H1 (cell line): ENCODE measurements around the gene DBF4. TPM values are rescaled to one million over a fixed set of nuclear protein-coding genes. Genes with fewer than 3 reads are reported as not detected.

Experiments
- CTCF ChIA-PET: fragments of 300-600 bp; sonication (Branson Sonifier 250); formaldehyde crosslinking; loops from one replicate; lab custom pipeline; 2021; ENCODE audit not compliant: partially characterized antibody; lab: Charles Lee
- POLR2A ChIA-PET: fragments of 300-600 bp; sonication (Branson Sonifier 250); formaldehyde crosslinking; loops from one replicate; lab custom pipeline; 2021; ENCODE audit warnings: inconsistent platforms; ENCODE audit not compliant: partially characterized antibody; lab: Charles Lee
- DNase-seq, 2 experiments: peaks; one replicate each; pipeline versions ENCODE4 v3.0.0 to v3.0.0-alpha.2; 2010 to 2022; ENCODE audit warnings: low spot score in 2 of 2, low read depth in 1 of 2, mixed read lengths in 1 of 2
- FAIRE-seq: peaks from 2 replicates; lab custom pipeline; 2011; peaks lifted over from hg19 to GRCh38; lab: Jason Lieb, UNC
- H2AFZ ChIP-seq: 2 replicates; pipeline ENCODE4 v1.8.1; 2012; ENCODE audit warnings: low read length, inconsistent platforms
- H2AK5ac ChIP-seq: 2 replicates; pipeline ENCODE4 v1.6.1; 2013; ENCODE audit warnings: low read depth, low read length
- H2BK120ac ChIP-seq: replicated peaks from 2 replicates; pipeline ENCODE3; 2013; ENCODE audit warnings: low read depth, low read length, inconsistent platforms
- H2BK12ac ChIP-seq: 2 replicates; pipeline ENCODE4 v1.6.1; 2013; ENCODE audit warnings: low read depth, low read length
- H2BK15ac ChIP-seq: 2 replicates; pipeline ENCODE4 v1.6.1; 2013; ENCODE audit warnings: low read length
- H2BK20ac ChIP-seq: 2 replicates; pipeline ENCODE4 v1.6.1; 2013; ENCODE audit warnings: low read length
- H2BK5ac ChIP-seq: 2 replicates; pipeline ENCODE4 v1.6.1; 2013; ENCODE audit warnings: low read depth, low read length
- H3K14ac ChIP-seq: 2 replicates; pipeline ENCODE4 v1.6.1; 2013; ENCODE audit warnings: inconsistent platforms; ENCODE audit not compliant: insufficient read length
- H3K18ac ChIP-seq: 2 replicates; pipeline ENCODE4 v1.6.1; 2013; ENCODE audit warnings: low read length; ENCODE audit errors: extremely low read depth
- H3K23ac ChIP-seq: 2 replicates; pipeline ENCODE4 v1.6.1; 2013; ENCODE audit warnings: inconsistent platforms; ENCODE audit not compliant: insufficient read length
- H3K23me2 ChIP-seq: 2 replicates; pipeline ENCODE4 v1.6.1; 2013; ENCODE audit warnings: low read depth, low read length
- H3K27ac ChIP-seq: 2 replicates; pipeline ENCODE4 v1.6.1; 2011; ENCODE audit warnings: low read depth, low read length, inconsistent platforms
- H3K27me3 ChIP-seq, 4 experiments: replicated peaks in 1 of 4; 1 replicate in 1 of 4; 2 replicates in 3 of 4; pipeline versions ENCODE4 v1.6.1 to v1.8.1; 2011 to 2013; ENCODE audit warnings: low read length in 3 of 4, mild to moderate bottlenecking in 3 of 4, inconsistent platforms in 2 of 4, mixed read lengths in 2 of 4, moderate library complexity in 1 of 4; ENCODE audit not compliant: control insufficient read depth in 3 of 4, insufficient read depth in 3 of 4; ENCODE audit errors: extremely low read depth in 1 of 4
- H3K36me3 ChIP-seq, 4 experiments: 2 replicates each; pipeline versions ENCODE4 v1.6.1 to v1.8.1; 2011 to 2013; ENCODE audit warnings: mild to moderate bottlenecking in 4 of 4, low read length in 3 of 4, moderate library complexity in 2 of 4, control low read depth in 1 of 4, inconsistent platforms in 1 of 4; ENCODE audit not compliant: insufficient read depth in 4 of 4, control insufficient read depth in 2 of 4
- H3K4ac ChIP-seq: replicated peaks from 2 replicates; pipeline ENCODE3; 2013; ENCODE audit warnings: low read length, low read depth, mixed read lengths, inconsistent platforms; ENCODE audit not compliant: insufficient read length
- H3K4me1 ChIP-seq, 4 experiments: replicated peaks in 1 of 4; 1 replicate in 1 of 4; 2 replicates in 3 of 4; pipeline versions ENCODE4 v1.6.1 to v1.8.1; 2011 to 2013; ENCODE audit warnings: low read length in 3 of 4, inconsistent platforms in 2 of 4, mixed read lengths in 1 of 4; ENCODE audit not compliant: insufficient read depth in 4 of 4, control insufficient read depth in 3 of 4
- H3K4me2 ChIP-seq, 2 experiments: 2 replicates each; pipeline versions ENCODE4 v1.6.1 to v1.8.1; 2011 to 2013; ENCODE audit warnings: low read depth in 2 of 2, low read length in 2 of 2, control low read depth in 1 of 2, inconsistent platforms in 1 of 2, mild to moderate bottlenecking in 1 of 2; ENCODE audit not compliant: insufficient read depth in 1 of 2
- H3K4me3 ChIP-seq, 4 experiments: fragments of 200-600, 300-600 bp in 1 of 4; sonication (generic), shearing (Covaris generic), sonication (Bioruptor Twin) in 1 of 4; 2 replicates each; pipeline versions ENCODE4 v1.5.1 to v1.8.1; 2011 to 2016; ENCODE audit warnings: low read length in 4 of 4, low read depth in 3 of 4, control low read depth in 2 of 4, inconsistent platforms in 2 of 4, mild to moderate bottlenecking in 2 of 4, mixed read lengths in 1 of 4, moderate library complexity in 1 of 4; ENCODE audit not compliant: insufficient read depth in 2 of 4; ENCODE audit errors: extremely low read depth in 1 of 4
- H3K56ac ChIP-seq: replicated peaks from 2 replicates; pipeline ENCODE3; 2013; ENCODE audit warnings: low read depth, mild to moderate bottlenecking, mixed read lengths, low read length, inconsistent platforms; ENCODE audit not compliant: insufficient read length
- H3K79me1 ChIP-seq: 2 replicates; pipeline ENCODE4 v1.6.1; 2013; ENCODE audit warnings: low read depth, low read length, control low read depth
- H3K79me2 ChIP-seq, 2 experiments: 2 replicates each; pipeline versions ENCODE4 v1.6.1 to v1.8.1; 2012 to 2013; ENCODE audit warnings: low read length in 2 of 2, mild to moderate bottlenecking in 2 of 2, inconsistent platforms in 1 of 2; ENCODE audit not compliant: insufficient read depth in 2 of 2, control insufficient read depth in 1 of 2
- H3K9ac ChIP-seq, 4 experiments: replicated peaks in 1 of 4; 1 replicate in 1 of 4; 2 replicates in 3 of 4; pipeline versions ENCODE4 v1.6.1 to v1.8.1; 2011 to 2013; ENCODE audit warnings: low read depth in 3 of 4, low read length in 3 of 4, control low read depth in 2 of 4, mild to moderate bottlenecking in 2 of 4, moderate library complexity in 2 of 4, inconsistent platforms in 1 of 4; ENCODE audit errors: extremely low read depth in 1 of 4
- H3K9me3 ChIP-seq, 2 experiments: 2 replicates each; pipeline versions ENCODE4 v1.6.1 to v1.8.1; 2012 to 2013; ENCODE audit warnings: mild to moderate bottlenecking in 2 of 2, moderate library complexity in 2 of 2, control low read depth in 1 of 2, inconsistent platforms in 1 of 2, low read depth in 1 of 2, low read length in 1 of 2, mixed read lengths in 1 of 2; ENCODE audit not compliant: insufficient read depth in 2 of 2
- H4K20me1 ChIP-seq, 2 experiments: replicated peaks in 1 of 2; 2 replicates each; pipeline versions ENCODE3 to v1.8.1; 2011 to 2013; ENCODE audit warnings: inconsistent platforms in 2 of 2, low read length in 2 of 2, mild to moderate bottlenecking in 1 of 2; ENCODE audit not compliant: insufficient read depth in 2 of 2, control insufficient read depth in 1 of 2
- H4K5ac ChIP-seq: 2 replicates; pipeline ENCODE4 v1.6.1; 2013; ENCODE audit warnings: low read length, low read depth, mixed read lengths, inconsistent platforms; ENCODE audit not compliant: insufficient read length
- H4K8ac ChIP-seq: 2 replicates; pipeline ENCODE4 v1.8.0; 2013; ENCODE audit warnings: mild to moderate bottlenecking, moderate library complexity, low read length, inconsistent platforms; ENCODE audit not compliant: insufficient read depth; ENCODE audit errors: extremely low read depth
- H4K91ac ChIP-seq: replicated peaks from 2 replicates; pipeline ENCODE3; 2013; ENCODE audit warnings: low read length, mixed read lengths, inconsistent platforms; ENCODE audit not compliant: insufficient read length
- FOSL1 ChIP-seq: IDR thresholded peaks from 2 replicates; pipeline ENCODE4 v1.6.1; 2011; ENCODE audit warnings: mild to moderate bottlenecking, low read depth, low read length, moderate library complexity; ENCODE audit not compliant: insufficient read depth
- JUND ChIP-seq: IDR thresholded peaks from 2 replicates; pipeline ENCODE4 v1.6.1; 2011; ENCODE audit warnings: mild to moderate bottlenecking, improper control_type of control experiment, low read length
- KDM5A ChIP-seq: fragments of 200-600 bp; IDR thresholded peaks from 2 replicates; pipeline ENCODE4 v1.7.1; 2012; ENCODE audit warnings: mild to moderate bottlenecking, low read length, inconsistent platforms, mixed read lengths
- NRF1 ChIP-seq: IDR thresholded peaks from 2 replicates; pipeline ENCODE4 v1.6.1; 2011; ENCODE audit warnings: mild to moderate bottlenecking, low read depth, low read length, improper control_type of control experiment
- SIX5 ChIP-seq: IDR thresholded peaks from 2 replicates; pipeline ENCODE4 v1.6.1; 2011; ENCODE audit warnings: mild to moderate bottlenecking, low read depth, low read length
- SP4 ChIP-seq: IDR thresholded peaks from 2 replicates; pipeline ENCODE4 v1.6.1; 2012; ENCODE audit warnings: low read length, inconsistent platforms
- TAF1 ChIP-seq: IDR thresholded peaks from 2 replicates; pipeline ENCODE4 v1.6.1; 2011; ENCODE audit warnings: mild to moderate bottlenecking, low read depth, low read length
- TBP ChIP-seq: IDR thresholded peaks from 2 replicates; pipeline ENCODE4 v1.6.1; 2011; ENCODE audit warnings: low read depth, low read length, improper control_type of control experiment
- TEAD4 ChIP-seq: IDR thresholded peaks from 2 replicates; pipeline ENCODE4 v1.6.1; 2012; ENCODE audit warnings: low read depth, low read length, inconsistent platforms, mixed read lengths
- ZNF274 ChIP-seq: IDR thresholded peaks from 2 replicates; pipeline ENCODE4 v1.7.0; 2012; ENCODE audit warnings: low read length, borderline replicate concordance; ENCODE audit errors: extremely low read depth
- WGBS, 2 experiments: shearing (Covaris generic) in 1 of 2; methylation state at CpG; one replicate each; pipeline versions ENCODE4 v1.1.6 to v1.1.7; 2013 to 2015; ENCODE audit warnings: low lambda C conversion rate in 2 of 2, mixed read lengths in 2 of 2, inconsistent platforms in 1 of 2, low coverage in 1 of 2, missing lambda C conversion rate in 1 of 2; ENCODE audit not compliant: insufficient replicate concordance in 2 of 2, insufficient coverage in 1 of 2, insufficient read length in 1 of 2; ENCODE audit errors: extremely low coverage in 1 of 2, missing lambda C conversion rate in 1 of 2; 5-methylcytosine and 5-hydroxymethylcytosine counted together
- polyA plus RNA-seq, 7 experiments: library from polyadenylated mRNA; depleted of rRNA in 3 of 7; stranded (reverse) in 5 of 7; unstranded in 2 of 7; fragments of >200 nt in 5 of 7; fragments of 200-250 nt in 2 of 7; gene quantifications; 1 replicate in 5 of 7; 2 replicates in 1 of 7; 4 replicates in 1 of 7; pipeline versions ENCODE4 v1.2.1 to v1.2.3, GENCODE V29; 2011 to 2013; ENCODE audit warnings: missing spikeins in 2 of 7, mixed read lengths in 2 of 7
- total RNA-seq: library from RNA; stranded (reverse); fragmentation: NEBNext Ultra II Directional; extraction: Animal tissue kit (Norgen Biotek cat#: 25700); gene quantifications from 2 replicates; pipeline ENCODE4 v1.2.1, GENCODE V29; 2021
- TF ChIP-seq, protein P1 (sequence below): IDR thresholded peaks from 2 replicates; pipeline ENCODE4 v1.6.1; 2012; ENCODE audit warnings: inconsistent platforms

The DBF4 gene
- total and polyA plus RNA-seq, 2 of the 8 experiments (the other 6 are each of a cell fraction or from before 2014, with no cell fraction given): 8.7 to 82.4 TPM

DNA sequence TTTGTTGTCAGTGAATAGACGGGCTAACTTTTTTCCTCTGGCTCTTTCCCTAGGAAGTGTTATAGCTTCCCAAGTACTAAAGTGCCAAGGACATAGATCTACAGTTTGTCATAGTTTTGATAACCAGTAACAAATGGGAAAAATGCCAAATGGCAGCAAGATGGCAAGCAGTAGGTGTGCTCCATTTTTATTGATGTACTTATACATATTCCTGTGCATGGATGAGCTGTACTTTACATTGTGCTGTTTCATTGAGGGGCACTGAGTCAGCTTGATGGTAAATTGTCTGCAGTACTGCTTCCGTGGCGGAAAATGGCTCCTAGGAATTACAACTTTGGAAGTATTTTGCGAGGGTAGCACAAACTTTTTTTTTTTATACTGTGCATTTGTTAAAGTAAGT lies 64.8 kb downstream of the DBF4 start:
- CTCF ChIA-PET: no interaction called here

More for the DNA sequence above, 64.8 kb downstream of the DBF4 start:
- H3K56ac ChIP-seq: no peak overlapping the region
- no peak overlapping the region for H2BK5ac ChIP-seq
- no peak for TF ChIP-seq ZNF274
- no peak for TF ChIP-seq TAF1
- TF ChIP-seq TEAD4: no peak
- TF ChIP-seq JUND: no peak
- no peak for TF ChIP-seq FOSL1
- no peak for TF ChIP-seq NRF1
- no peak for TF ChIP-seq SIX5
- no peak for TF ChIP-seq SP4
- TF ChIP-seq, protein P1, sequence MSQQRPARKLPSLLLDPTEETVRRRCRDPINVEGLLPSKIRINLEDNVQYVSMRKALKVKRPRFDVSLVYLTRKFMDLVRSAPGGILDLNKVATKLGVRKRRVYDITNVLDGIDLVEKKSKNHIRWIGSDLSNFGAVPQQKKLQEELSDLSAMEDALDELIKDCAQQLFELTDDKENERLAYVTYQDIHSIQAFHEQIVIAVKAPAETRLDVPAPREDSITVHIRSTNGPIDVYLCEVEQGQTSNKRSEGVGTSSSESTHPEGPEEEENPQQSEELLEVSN: no peak
- no peak for TF ChIP-seq KDM5A
- TF ChIP-seq TBP: no peak
- FAIRE-seq (no peak), DNase-seq (no peak)
- no peak overlapping the region for H2AFZ ChIP-seq
- H3K23me2 ChIP-seq: no peaks in the 10 kb centered on the region
- H3K14ac ChIP-seq: no peak overlapping the region
- H2BK15ac ChIP-seq: no peak overlapping the region
- H3K27me3 ChIP-seq: no peaks in the 10 kb centered on the region
- no peak overlapping the region for H2AK5ac ChIP-seq
- no peak overlapping the region for H3K9ac ChIP-seq
- no peaks in the 10 kb centered on the region for H3K79me1 ChIP-seq
- H3K23ac ChIP-seq: no peak overlapping the region
- no peak overlapping the region for H4K5ac ChIP-seq
- H3K36me3 ChIP-seq: peaks cover 0 to 11% (median 3%) of the 10 kb centered on the region in 4 experiments; a peak in 3 of 8 replicates
- H4K91ac ChIP-seq: no peak overlapping the region
- no peak overlapping the region for H3K4ac ChIP-seq
- no peaks in the 10 kb centered on the region for H3K79me2 ChIP-seq
- WGBS, 2 experiments: 94% methylated on average over 4 of the region's 4 CpGs; no CpG with 5 or more reads in 1 of the 2 experiments
- no peaks in the 10 kb centered on the region for H4K20me1 ChIP-seq
- H2BK12ac ChIP-seq: no peak overlapping the region
- no peak overlapping the region for H3K4me2 ChIP-seq
- H3K4me3 ChIP-seq: no peak overlapping the region
- H4K8ac ChIP-seq: no peak overlapping the region
- H2BK120ac ChIP-seq: no peak overlapping the region
- no peak overlapping the region for H3K27ac ChIP-seq
- H2BK20ac ChIP-seq: no peak overlapping the region
- no peaks in the 10 kb centered on the region for H3K9me3 ChIP-seq
- no peak overlapping the region for H3K18ac ChIP-seq
- no peaks in the 10 kb centered on the region for H3K4me1 ChIP-seq
- POLR2A ChIA-PET: interaction anchor here (0.6 kb wide), 2 partner anchors 173 to 261 kb away, joined by 3 read pairs; no protein-coding TSS in a partner anchor
